GM20431 (cell line): Measurements from ENCODE around the gene SLC39A8.
"Not testable (repeated sequence)": the region's sequence is repeated elsewhere in the genome, so short reads cannot be mapped to it uniquely, and the experiment has no call there.

ENCODE experiments used
- in situ Hi-C: fragments of 300-500 bp; cut with MseI, MboI; formaldehyde crosslinking; loops from one replicate; pipeline ENCODE4 v1.15.0; 2020; ENCODE audit warnings: low sequenced_read_pairs; ENCODE audit not compliant: unreplicated experiment

Gene SLC39A8

GRCh38 chr4:102247041-102247440 lies 98.2 kb downstream of the SLC39A8 start:
- in situ Hi-C loops, result no loop called here

GRCh38 chr4:102246416-102246815 lies 98.9 kb downstream of the SLC39A8 start:
- in situ Hi-C loops, result no loop called here

GRCh38 chr4:102244878-102245535 lies 100.3 kb downstream of the SLC39A8 start:
- in situ Hi-C loops, result no loop called here

GRCh38 chr4:102243296-102243695 lies 102.0 kb downstream of the SLC39A8 start:
- in situ Hi-C loops, result not testable (repeated sequence)

GRCh38 chr4:102234243-102234838 lies 110.9 kb downstream of the SLC39A8 start:
- in situ Hi-C loops, result no loop called here

GRCh38 chr4:102230194-102230593 lies 115.1 kb downstream of the SLC39A8 start:
- in situ Hi-C loops, result no loop called here

- in situ Hi-C loops, result no loop called here
Measured at GRCh38 chr4:102227388-102227787, 117.9 kb downstream of the SLC39A8 start.

GRCh38 chr4:102223461-102223860 lies 121.8 kb downstream of the SLC39A8 start:
- in situ Hi-C loops, result no loop called here

GRCh38 chr4:102222838-102223409 lies 122.4 kb downstream of the SLC39A8 start:
- in situ Hi-C loops, result no loop called here

- in situ Hi-C loops, result no loop called here
Measured at GRCh38 chr4:102219129-102219528, 126.2 kb downstream of the SLC39A8 start.

GRCh38 chr4:102218656-102219055 lies 126.6 kb downstream of the SLC39A8 start:
- in situ Hi-C loops, result no loop called here

- in situ Hi-C loops, result no loop called here
Measured at GRCh38 chr4:102217775-102218355, 127.4 kb downstream of the SLC39A8 start.

- in situ Hi-C loops, result no loop called here
Measured at GRCh38 chr4:102217345-102217744, 127.9 kb downstream of the SLC39A8 start.

GRCh38 chr4:102216666-102217065 lies 128.6 kb downstream of the SLC39A8 start:
- in situ Hi-C loops, result no loop called here

GRCh38 chr4:102213031-102213430 lies 132.3 kb downstream of the SLC39A8 start:
- in situ Hi-C loops, result no loop called here
